ENCODE results near the gene MTAP.

- TF ChIP-seq, protein P1, sequence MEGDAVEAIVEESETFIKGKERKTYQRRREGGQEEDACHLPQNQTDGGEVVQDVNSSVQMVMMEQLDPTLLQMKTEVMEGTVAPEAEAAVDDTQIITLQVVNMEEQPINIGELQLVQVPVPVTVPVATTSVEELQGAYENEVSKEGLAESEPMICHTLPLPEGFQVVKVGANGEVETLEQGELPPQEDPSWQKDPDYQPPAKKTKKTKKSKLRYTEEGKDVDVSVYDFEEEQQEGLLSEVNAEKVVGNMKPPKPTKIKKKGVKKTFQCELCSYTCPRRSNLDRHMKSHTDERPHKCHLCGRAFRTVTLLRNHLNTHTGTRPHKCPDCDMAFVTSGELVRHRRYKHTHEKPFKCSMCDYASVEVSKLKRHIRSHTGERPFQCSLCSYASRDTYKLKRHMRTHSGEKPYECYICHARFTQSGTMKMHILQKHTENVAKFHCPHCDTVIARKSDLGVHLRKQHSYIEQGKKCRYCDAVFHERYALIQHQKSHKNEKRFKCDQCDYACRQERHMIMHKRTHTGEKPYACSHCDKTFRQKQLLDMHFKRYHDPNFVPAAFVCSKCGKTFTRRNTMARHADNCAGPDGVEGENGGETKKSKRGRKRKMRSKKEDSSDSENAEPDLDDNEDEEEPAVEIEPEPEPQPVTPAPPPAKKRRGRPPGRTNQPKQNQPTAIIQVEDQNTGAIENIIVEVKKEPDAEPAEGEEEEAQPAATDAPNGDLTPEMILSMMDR (IDR thresholded peaks at IDR 0.05; ENCODE audit: low read depth, low read length, poor library complexity, severe bottlenecking): no peak
- no peak for TF ChIP-seq EZH2phosphoT487 (IDR thresholded peaks at IDR 0.05; ENCODE audit: borderline replicate concordance, low read length)
Measured at GRCh38 chr9:21931428-21931827, 129.0 kb downstream of the MTAP start.

All from DOHH2 (cell line).